A204.1 (cell line): ENCODE measurements around the gene HIVEP1.

ENCODE experiments used
- FAIRE-seq: peaks from 2 replicates; lab custom pipeline; 2012; peaks lifted over from hg19 to GRCh38; lab: Jason Lieb, UNC

Gene HIVEP1

GRCh38 chr6:12196326-12196936 lies 184.3 kb downstream of the HIVEP1 start:
- no peak for FAIRE-seq

DNA sequence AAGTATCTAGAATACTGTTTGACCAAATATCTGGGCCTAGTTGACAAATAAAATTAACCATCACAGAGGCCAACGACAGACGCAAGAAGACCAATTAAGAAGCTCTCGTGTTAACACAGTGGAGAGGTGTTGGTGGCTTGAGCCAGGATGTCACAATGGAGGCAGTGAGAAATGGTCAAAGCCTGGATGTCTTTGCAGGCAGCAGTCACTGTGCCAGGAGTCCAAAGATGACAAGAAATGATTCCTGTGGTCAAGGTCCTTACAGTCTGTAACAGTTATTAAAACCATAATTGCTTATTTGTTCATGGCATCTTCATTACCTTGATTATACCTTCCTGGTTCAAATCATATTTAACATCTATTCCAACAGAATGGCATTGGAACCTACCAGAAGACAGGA lies 186.7 kb downstream of the HIVEP1 start:
- no peak for FAIRE-seq

- no peak for FAIRE-seq
Measured at GRCh38 chr6:12200015-12200564, 188.0 kb downstream of the HIVEP1 start.

GRCh38 chr6:12200761-12201160 lies 188.6 kb downstream of the HIVEP1 start:
- no peak for FAIRE-seq

DNA sequence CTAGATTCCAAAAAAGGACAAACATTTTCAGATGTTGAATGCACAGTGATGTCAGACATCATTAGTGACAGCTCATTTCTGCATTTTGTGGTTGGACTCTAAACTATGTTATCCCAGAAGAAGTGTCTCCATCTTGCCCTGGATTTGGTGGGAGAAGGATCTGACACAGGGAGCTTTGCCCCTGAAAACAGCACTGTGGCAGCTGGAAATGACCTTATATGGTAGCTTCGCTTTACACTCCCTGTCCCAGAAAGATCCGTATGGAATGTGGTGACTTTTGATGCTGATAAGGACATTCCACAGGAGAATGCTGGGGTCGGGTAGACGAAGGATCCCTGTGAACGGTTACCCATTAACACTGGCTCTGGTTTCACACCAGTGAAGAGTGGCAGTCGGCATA lies 190.9 kb downstream of the HIVEP1 start:
- no peak for FAIRE-seq

DNA sequence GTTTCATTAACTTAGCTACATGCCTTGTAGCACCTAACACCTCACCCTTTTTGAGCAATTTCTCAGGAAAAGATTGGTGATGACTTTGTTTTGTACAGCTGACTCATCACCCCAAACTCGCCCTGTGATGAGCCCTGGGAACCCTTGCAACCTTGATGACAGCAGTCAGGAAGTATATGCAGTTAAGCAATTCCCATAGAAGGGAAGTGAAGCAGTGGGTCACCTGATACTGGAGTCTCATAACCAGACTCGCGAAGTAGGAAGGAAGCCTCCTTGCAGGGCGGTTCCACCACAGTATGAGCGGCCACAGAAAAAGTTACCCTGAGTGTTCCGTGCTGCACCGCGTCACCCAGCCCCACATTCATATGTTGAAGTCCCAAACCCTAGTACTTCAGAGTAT lies 196.1 kb downstream of the HIVEP1 start:
- FAIRE-seq, result no peak

- no peak for FAIRE-seq
Measured at GRCh38 chr6:12208673-12209072, 196.6 kb downstream of the HIVEP1 start.
